T-helper 17 cell (primary cell): ENCODE measurements around the gene NDUFV2. TPM values are rescaled to one million over a fixed set of nuclear protein-coding genes. Genes with fewer than 3 reads are reported as not detected.

ENCODE experiments used
- ATAC-seq: fragments of 150-1000 bp; cut with Tn5 transposase; 2 replicates; pipeline ENCODE4 v1.10.0; 2021; ENCODE audit warnings: mild to moderate bottlenecking, moderate library complexity
- DNase-seq, 3 donors: peaks; one replicate each; pipeline versions ENCODE4 v3.0.0 to v3.0.0-alpha.2; 2020 to 2021
- H3K9me3 ChIP-seq: one replicate; pipeline ENCODE4 v1.7.0; 2013; ENCODE audit warnings: low read length, mild to moderate bottlenecking; ENCODE audit not compliant: control insufficient read depth, poor library complexity, severe bottlenecking
- H3K27ac Mint-ChIP-seq: one replicate; pipeline ENCODE4 v1.8.0; 2022; ENCODE audit warnings: mild to moderate bottlenecking, moderate library complexity, mixed read lengths
- H3K27me3 Mint-ChIP-seq: one replicate; pipeline ENCODE4 v1.8.0; 2022; ENCODE audit warnings: mixed read lengths
- H3K36me3 Mint-ChIP-seq: one replicate; pipeline ENCODE4 v1.8.0; 2022; ENCODE audit warnings: low read depth, mixed read lengths
- H3K4me1 Mint-ChIP-seq: one replicate; pipeline ENCODE4 v1.8.0; 2022; ENCODE audit warnings: mild to moderate bottlenecking, mixed read lengths
- H3K4me3 Mint-ChIP-seq: one replicate; pipeline ENCODE4 v1.8.0; 2022; ENCODE audit warnings: mild to moderate bottlenecking, moderate library complexity, mixed read lengths
- total RNA-seq, 4 donors: library from RNA in 2 of 4; stranded (reverse) in 2 of 4; gene quantifications; one replicate each; pipeline ENCODE4 v1.2.3 and lab custom pipeline; 2022 to 2026

Gene NDUFV2
- total RNA-seq, 2 donors from 2014 or later, result 222 to 231 TPM

DNA sequence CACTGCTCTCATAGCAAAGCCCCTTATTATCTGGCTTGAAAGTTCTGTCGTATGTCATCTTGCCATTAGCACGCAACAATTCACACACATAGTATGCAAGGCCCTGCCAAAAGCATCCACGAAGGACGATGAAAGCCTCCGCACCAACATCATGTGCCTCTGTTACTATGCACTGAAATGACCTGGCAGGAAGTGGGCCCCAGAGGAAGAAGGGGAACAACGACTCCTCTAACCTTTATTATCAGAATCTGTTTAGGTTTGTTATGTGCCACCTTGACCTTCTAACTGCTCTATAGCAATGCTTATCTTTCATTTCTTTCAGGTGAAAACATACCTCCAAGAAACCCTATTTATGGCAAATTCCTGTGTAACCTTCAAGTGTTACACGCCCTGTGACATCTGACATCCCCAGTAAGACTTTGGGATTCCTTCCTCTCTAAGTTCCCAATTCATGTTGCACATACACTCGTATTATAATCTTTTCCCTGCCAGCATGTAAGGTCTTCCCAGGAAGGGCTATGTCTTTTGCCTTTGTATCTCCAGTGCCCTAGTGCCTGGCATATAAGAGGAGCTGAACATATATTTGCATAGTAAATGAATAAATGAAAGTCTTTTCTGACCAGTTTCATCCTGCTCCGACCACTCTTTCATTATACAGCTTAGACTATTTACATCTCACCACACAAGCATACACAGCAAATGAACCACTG, 7.0 kb upstream of the NDUFV2 start:
- Mint-ChIP-seq H3K27me3 (no peaks in the 10 kb centered on the region), H3K36me3 (peaks cover 4% of the 10 kb centered on the region), H3K27ac (peak overlapping the region; percentile 99), H3K4me1 (peaks cover 42% of the 10 kb centered on the region), H3K4me3 (peak overlapping the region; percentile 82)
- no peaks in the 10 kb centered on the region for H3K9me3 ChIP-seq
- no peak for DNase-seq
- ATAC-seq, result peak; percentile 34

DNA sequence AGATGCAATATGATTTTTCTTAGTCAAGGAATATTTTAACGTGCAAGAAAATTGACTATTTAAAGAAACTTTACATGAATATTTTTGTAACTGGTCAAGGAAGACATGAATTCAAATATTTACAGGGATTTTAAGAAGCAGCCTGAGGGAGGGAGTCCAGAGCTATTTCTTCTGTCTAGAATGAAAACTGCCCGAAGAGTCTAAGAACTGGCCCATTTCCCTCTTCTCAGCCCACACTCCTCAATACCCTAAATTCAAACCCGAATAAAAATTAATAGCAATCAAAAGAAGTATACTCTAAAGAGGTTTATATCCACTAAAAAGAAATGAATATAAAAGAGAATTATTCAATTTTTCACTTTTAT, 6.5 kb upstream of the NDUFV2 start:
- H3K9me3 ChIP-seq, result no peaks in the 10 kb centered on the region
- DNase-seq (no peak), ATAC-seq (no peak)
- no peaks in the 10 kb centered on the region for H3K27me3 Mint-ChIP-seq
- H3K4me3 Mint-ChIP-seq, result peak overlapping the region; percentile 82
- peak overlapping the region; percentile 99 for H3K27ac Mint-ChIP-seq
- peaks cover 41% of the 10 kb centered on the region for H3K4me1 Mint-ChIP-seq
- H3K36me3 Mint-ChIP-seq, result no peaks in the 10 kb centered on the region

DNA sequence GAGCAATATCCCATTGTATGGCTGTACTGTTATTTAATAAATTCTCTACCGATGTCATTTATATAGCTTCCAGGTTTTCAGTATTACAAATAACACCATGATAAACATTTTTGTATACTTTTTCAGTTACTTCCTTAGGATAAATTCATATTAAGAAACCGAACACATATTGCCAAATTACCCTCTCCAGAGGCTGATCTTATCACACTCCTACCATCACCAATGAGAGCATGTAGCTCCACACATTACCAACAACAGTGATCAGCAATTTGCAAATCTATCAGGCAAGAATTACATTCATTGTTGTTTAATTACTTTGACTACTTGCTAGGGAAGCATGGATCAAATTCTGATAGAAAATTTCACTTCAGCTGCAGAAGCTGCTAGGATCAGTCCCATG, 5.8 kb upstream of the NDUFV2 start:
- no peak overlapping the region for H3K4me3 Mint-ChIP-seq
- H3K27me3 Mint-ChIP-seq, result no peaks in the 10 kb centered on the region
- H3K27ac Mint-ChIP-seq, result no peak overlapping the region
- no peaks in the 10 kb centered on the region for H3K36me3 Mint-ChIP-seq
- ATAC-seq (no peak), DNase-seq (no peak)
- no peaks in the 10 kb centered on the region for H3K9me3 ChIP-seq
- peaks cover 38% of the 10 kb centered on the region for H3K4me1 Mint-ChIP-seq

DNA sequence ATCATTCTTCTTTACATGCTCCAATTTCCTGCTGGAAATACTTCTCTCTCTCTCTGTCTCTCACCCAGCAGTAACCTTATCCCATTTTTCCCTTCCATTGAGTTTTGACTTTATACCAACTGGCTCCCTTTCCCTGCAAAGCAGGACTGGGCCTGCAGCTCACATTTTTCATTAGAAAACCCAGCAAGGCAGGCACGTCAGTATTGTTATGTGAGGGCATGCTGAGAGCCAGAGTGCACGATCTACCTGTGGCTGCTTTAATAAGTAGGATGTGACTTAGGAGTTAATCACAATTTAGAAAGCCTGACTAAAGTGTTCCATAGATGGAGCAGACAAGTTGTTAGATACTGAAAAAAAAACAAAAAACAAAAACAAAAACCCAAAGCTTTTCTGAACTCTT, 5.2 kb upstream of the NDUFV2 start:
- Mint-ChIP-seq H3K4me3 (no peak overlapping the region), H3K27me3 (no peaks in the 10 kb centered on the region), H3K27ac (peak overlapping the region; percentile 73), H3K4me1 (peaks cover 42% of the 10 kb centered on the region), H3K36me3 (no peaks in the 10 kb centered on the region)
- DNase-seq, result no peak
- no peaks in the 10 kb centered on the region for H3K9me3 ChIP-seq
- no peak for ATAC-seq

DNA sequence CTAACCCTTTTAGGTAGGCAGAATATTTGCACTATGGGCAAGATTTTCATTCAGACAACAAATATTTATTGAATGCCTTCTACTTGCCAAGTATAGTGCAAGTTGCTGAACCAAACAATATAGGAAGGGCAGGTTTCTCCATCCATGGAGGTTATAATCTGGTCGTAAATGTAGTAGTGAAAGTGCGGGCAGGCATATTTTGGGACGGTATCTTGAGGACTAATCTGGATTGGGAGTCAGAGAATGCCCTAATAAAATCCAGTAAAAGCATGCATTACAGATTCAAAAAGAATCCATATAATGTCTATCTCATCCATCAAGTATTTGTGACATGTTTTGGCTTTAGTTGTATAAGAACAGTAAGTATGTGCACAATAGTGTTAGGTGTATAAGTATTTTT, 1.7 kb upstream of the NDUFV2 start:
- Mint-ChIP-seq H3K36me3 (peaks cover 3% of the 10 kb centered on the region), H3K27ac (peak overlapping the region; percentile 88), H3K27me3 (no peaks in the 10 kb centered on the region), H3K4me1 (peaks cover 46% of the 10 kb centered on the region), H3K4me3 (no peak overlapping the region)
- ATAC-seq (no peak), DNase-seq (no peak)
- H3K9me3 ChIP-seq, result no peaks in the 10 kb centered on the region

DNA sequence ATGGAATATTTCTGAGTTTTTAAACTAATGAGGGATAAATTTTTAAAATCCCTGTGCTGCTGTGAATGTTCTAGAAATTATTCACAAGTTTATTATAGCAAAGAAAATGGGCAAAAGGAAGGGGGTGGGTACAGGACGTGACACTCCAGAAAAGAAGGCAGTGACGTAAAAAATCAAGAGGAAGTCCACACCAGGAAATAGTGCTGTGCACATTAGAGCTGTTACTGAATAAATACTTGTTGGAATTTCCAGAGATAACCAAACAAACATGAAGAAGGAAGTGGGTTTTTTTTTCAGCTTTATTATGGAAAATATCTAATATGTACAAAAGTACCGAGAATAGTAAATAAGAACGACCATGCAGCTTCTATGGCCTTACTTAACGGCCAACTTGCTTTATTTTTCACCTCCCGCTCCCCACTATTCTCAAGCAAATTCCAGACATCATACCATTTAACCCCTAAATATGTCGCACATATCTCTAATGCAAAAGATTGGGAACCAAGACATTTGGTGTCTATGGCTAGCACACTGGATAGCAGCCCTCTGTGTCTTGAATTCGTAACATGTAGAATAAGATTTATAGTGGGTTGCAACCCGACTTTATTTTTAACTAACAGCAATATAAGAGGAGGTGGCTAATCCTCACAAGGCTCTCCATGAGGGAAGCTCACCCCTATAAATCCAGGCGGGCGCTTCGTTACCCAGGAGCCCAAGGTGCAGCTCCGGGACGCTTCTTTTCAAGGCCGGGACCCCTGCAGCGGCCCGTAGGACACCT, 580 bp upstream of the NDUFV2 start:
- peaks cover 52% of the 10 kb centered on the region for H3K4me1 Mint-ChIP-seq

DNA sequence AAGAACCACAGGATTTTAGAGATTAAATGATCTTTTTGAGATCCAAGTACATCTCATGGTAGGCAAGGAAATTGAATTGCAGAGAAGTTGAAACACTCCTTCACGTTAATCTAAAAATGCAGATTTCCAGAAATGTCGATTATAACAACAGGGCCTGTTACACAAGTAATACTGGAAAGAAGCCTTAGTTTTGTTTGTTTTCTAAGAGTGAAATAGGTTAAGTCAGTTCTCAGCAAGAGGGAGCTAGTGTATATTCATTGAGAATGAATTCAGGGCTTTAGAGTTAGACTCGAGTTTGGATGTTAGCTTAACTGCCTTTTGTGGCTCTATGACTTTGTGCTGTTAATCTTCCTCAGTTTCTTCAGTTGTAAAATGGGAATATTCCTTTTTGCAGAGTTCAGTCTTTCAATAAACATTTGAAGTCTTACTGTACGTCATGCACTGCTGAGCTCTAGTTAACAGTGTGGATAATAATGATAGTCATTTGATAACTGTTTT, 926 bp downstream of the NDUFV2 start:
- Mint-ChIP-seq H3K27ac (peak overlapping the region; percentile 99), H3K27me3 (no peaks in the 10 kb centered on the region), H3K4me1 (peaks cover 60% of the 10 kb centered on the region), H3K4me3 (peak overlapping the region; percentile 96), H3K36me3 (peaks cover 5% of the 10 kb centered on the region)
- no peaks in the 10 kb centered on the region for H3K9me3 ChIP-seq
- ATAC-seq (no peak), DNase-seq (no peak)

More for the DNA sequence above, 580 bp upstream of the NDUFV2 start:
- DNase-seq, result no peak
- peak overlapping the region; percentile 99 for H3K27ac Mint-ChIP-seq
- peak overlapping the region; percentile 96 for H3K4me3 Mint-ChIP-seq
- peak; percentile 39 for ATAC-seq
- no peaks in the 10 kb centered on the region for H3K27me3 Mint-ChIP-seq
- H3K36me3 Mint-ChIP-seq, result peaks cover 5% of the 10 kb centered on the region
- H3K9me3 ChIP-seq, result no peaks in the 10 kb centered on the region

DNA sequence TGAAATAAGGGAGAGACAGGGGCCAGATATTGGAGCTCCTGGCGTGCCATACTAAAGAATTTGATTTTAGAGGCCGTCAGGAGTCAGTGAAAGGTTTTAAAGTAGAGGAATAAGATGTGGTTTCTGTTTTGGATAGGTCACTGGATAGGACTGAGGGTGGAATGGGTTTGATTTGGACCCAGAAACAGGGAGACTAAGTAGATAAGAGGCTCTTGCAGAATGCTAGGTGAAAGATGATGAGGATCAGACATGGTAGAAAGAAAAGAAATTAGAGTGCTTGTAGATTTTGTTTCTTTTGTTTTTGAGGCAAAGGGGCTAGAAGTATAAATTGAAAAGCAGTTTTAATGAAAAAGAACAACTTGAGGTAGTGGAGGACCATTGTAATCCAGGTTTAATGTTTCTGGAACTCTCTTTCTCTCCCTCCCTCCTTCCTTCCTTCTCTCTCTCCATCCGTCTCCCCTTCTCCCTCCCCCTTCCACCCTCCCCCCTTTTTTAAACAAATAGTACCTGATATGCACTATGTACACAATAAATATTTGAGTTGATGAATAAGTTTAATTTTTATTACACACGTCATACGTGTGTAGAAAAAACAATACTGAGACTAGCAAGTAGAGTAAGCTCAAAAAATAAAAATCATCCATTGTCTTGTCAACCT, 1.9 kb downstream of the NDUFV2 start:
- Mint-ChIP-seq H3K4me1 (peaks cover 67% of the 10 kb centered on the region), H3K27me3 (no peaks in the 10 kb centered on the region)

DNA sequence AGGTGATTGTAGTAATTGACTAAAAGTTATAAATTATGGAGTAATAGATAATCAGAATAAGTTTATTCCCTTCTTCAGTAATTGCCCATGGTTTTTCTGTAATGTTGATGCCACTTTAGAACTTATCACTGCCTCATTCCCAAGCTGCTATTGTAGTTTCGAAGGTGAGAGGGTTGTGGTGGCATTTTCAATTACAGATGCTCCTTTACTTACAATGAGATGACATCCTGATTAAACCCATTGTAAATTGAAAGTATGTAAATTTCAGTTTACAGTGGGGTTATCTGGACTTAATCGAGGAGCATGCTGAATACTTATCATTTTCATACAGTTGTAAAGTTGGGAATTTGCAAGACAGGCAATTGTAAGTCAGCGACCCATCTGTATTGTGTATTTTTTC, 2.9 kb downstream of the NDUFV2 start:
- DNase-seq (no peak), ATAC-seq (no peak)
- H3K36me3 Mint-ChIP-seq, result peaks cover 5% of the 10 kb centered on the region

More for the DNA sequence above, 1.9 kb downstream of the NDUFV2 start:
- Mint-ChIP-seq H3K4me3 (peak overlapping the region; percentile 96), H3K36me3 (peaks cover 5% of the 10 kb centered on the region), H3K27ac (peak overlapping the region; percentile 99)
- DNase-seq (no peak), ATAC-seq (no peak)
- H3K9me3 ChIP-seq, result no peaks in the 10 kb centered on the region

DNA sequence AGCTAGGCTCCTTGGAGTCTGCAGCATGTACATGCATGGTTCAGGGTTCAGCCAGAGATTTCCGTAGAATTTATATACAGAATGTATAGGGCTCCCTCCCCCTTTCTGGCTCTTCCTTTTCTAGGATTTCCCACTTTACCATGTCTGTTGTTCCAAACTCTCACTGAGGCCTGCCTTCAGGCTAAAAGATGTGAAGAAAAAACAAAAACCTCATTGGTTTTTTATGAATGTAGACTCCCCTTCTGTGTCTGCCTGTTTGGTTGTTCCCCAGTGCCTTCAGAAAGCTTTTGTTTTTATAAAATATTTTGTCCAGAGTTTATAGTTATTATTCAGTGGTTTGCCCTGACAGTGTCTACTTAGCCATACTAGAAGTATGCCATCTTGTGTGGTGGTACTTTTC, 3.6 kb downstream of the NDUFV2 start:
- H3K4me1 Mint-ChIP-seq, result peaks cover 72% of the 10 kb centered on the region
- H3K4me3 Mint-ChIP-seq, result peak overlapping the region; percentile 96
- H3K27ac Mint-ChIP-seq, result peak overlapping the region; percentile 99
- no peaks in the 10 kb centered on the region for H3K27me3 Mint-ChIP-seq
- H3K36me3 Mint-ChIP-seq, result peaks cover 5% of the 10 kb centered on the region
- H3K9me3 ChIP-seq, result no peaks in the 10 kb centered on the region
- DNase-seq (no peak), ATAC-seq (no peak)

More for the DNA sequence above, 2.9 kb downstream of the NDUFV2 start:
- Mint-ChIP-seq H3K27ac (peak overlapping the region; percentile 99), H3K4me1 (peaks cover 71% of the 10 kb centered on the region), H3K4me3 (peak overlapping the region; percentile 96), H3K27me3 (no peaks in the 10 kb centered on the region)
- H3K9me3 ChIP-seq, result no peaks in the 10 kb centered on the region

DNA sequence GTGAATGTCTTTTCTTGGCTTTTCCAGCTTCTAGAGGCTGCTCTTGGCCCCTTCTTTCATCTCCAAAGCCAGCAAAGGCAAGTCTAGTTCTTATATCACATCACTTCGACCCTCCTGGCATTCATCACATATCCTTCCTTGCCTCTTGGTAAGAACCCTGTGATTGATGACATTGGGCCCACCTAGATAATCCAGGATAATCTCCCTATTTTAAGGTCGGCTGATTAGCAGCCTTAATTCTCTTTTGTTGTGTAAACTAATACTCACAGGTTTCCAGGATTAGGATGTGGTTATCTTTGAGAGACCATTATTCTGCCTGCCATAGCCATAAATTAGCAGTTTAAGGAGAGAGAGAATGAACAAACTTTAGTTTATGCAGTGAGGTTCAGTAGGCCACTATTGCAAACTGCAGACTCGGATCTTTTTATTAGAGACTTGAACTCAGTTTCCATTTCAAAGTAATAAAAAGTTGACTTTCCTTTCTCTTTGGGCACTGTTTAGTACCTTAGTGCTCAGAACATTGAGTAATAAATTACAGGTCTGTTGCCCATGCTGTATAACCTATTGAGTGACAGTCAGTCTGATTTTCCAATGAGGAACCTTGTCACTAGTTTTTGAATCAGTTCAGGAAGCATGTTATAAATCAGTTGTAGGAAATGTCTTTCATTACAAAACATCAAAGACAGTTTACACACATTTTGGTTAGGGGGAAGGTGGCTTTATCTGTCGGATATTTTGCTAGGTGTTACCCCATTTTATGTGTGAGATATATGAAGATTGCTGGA, 4.5 kb downstream of the NDUFV2 start:
- H3K4me1 Mint-ChIP-seq, result peaks cover 66% of the 10 kb centered on the region
- no peak for DNase-seq
- no peaks in the 10 kb centered on the region for H3K9me3 ChIP-seq
- H3K36me3 Mint-ChIP-seq, result peaks cover 5% of the 10 kb centered on the region
- H3K27me3 Mint-ChIP-seq, result no peaks in the 10 kb centered on the region
- no peak for ATAC-seq
- peak overlapping the region; percentile 96 for H3K4me3 Mint-ChIP-seq
- peak overlapping the region; percentile 99 for H3K27ac Mint-ChIP-seq

DNA sequence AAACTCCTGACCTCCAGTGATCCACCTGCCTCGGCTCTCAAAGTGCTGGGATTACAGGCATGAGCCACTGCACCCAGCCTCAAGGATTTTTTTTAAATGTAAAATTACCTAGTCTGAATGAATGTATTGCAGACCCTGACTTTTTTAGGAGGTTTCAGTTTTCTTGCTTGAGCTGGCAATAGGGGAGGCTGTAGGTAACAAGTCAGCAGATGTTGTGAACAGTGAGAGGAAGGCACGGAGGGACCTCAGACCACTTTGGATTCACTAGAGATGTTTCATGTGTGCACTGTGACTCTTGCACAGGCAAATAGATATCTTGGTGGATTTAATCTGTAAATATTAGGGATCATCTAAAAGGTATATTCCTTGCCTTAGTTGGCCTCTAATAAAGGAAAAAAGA, 6.4 kb downstream of the NDUFV2 start:
- Mint-ChIP-seq H3K36me3 (peaks cover 4% of the 10 kb centered on the region), H3K27ac (peak overlapping the region; percentile 99), H3K27me3 (no peaks in the 10 kb centered on the region), H3K4me3 (peak overlapping the region; percentile 66), H3K4me1 (peaks cover 69% of the 10 kb centered on the region)
- ATAC-seq (peak; percentile 16), DNase-seq (no peak)
- H3K9me3 ChIP-seq, result no peaks in the 10 kb centered on the region
